Islet of Langerhans (tissue), 1 donor: ENCODE measurements around the gene NHSL1.

Source experiments
- FAIRE-seq: peaks from one replicate; lab custom pipeline; 2011; peaks lifted over from hg19 to GRCh38; lab: Jason Lieb, UNC

NHSL1 gene

DNA sequence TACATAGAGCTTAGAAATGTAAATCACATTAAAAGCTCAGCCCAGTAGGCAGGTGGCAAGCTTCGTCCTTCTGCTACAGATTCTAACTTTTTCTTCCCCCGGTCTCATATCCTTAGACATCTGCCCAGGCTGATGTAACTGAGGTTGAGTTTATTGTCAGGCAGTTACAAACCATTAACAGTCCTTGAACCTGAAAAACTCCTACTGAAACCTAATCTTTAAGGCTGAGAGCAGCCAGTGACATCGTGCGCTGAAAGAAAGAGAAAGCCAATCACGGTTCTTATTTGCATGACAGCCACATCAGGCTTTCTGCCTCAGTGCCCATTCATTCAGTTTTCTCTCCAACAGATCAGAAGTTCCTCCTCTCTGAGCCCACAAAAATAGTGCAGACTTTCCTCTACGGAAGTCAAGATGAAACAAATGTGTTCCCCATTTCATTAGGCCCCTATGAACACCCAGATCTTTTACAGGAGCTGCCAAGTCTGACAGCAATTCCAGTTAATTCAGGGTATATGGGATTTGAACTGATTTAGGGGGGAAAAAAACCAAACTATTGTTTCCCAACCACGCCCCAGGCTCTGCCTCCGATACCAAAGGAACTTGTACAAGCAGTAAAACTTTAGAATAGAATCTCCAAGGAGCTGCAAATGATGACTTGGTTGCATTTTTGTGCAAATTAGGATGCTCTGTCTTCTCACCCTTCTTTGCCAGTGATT lies at the start of gene NHSL1:
Gene NHSL1, minus strand, starts transcription at position 192 of the 716 bp plus-strand sequence. CDS start 204 bp downstream, outside the sequence.
- FAIRE-seq: peak; percentile 84

DNA sequence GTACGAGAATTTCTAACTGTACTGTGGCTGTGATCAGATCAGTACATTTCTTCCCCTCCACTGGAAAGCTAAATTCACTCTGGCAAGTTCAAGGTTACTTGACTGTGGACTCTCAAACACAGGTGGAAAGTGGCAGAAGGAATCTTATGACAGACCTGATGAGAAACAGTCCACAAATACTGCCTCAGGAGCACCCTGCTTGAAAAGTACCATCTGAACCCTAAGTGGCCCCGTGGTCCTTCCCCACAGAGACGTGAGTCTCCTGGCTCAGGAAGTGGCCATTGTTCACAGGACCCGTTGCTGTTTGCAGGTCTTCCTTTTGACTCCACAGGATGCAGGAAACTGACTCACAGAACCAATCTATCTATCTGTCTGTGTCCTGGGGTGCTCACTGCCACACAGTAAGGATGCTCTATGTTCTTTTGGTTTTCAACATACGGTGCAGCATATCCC lies 47.5 kb upstream of the NHSL1 start:
- no peak for FAIRE-seq

DNA sequence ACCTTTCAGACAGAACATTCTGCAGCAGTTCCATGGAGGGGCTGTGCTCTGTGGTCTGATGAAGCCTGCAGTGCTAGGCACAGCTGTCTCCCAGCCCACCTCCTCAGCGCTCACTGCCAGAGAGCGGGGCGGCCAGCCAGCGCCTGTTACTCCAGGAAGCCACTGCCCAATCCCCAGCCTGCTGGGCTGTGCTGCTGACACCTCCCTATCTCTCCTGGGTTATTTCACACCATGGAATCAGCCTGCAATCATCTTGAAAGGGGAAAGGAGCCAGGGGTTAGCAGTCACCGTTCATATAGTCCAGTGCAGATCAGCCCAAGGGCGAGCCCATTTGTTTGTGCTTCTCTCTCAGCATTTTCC lies 46.3 kb upstream of the NHSL1 start:
- no peak for FAIRE-seq

DNA sequence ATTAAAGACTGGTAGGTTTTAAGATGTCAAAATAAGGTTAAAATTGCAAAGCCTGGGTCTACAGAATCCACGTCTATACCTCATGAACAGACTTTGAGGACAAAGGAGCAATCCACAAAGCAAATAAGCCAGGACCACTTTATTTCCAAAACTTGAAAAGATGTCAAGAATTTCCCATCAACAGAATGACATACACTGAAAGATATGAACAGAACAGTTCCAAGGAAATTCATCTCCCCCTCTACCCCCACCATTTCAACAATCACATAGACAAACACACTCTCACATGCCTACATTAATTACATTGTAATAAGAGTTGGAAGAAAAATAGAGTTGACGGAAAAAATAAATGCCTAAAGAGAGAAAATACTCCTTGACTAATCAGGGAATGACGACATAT lies 45.2 kb upstream of the NHSL1 start:
- FAIRE-seq: no peak

DNA sequence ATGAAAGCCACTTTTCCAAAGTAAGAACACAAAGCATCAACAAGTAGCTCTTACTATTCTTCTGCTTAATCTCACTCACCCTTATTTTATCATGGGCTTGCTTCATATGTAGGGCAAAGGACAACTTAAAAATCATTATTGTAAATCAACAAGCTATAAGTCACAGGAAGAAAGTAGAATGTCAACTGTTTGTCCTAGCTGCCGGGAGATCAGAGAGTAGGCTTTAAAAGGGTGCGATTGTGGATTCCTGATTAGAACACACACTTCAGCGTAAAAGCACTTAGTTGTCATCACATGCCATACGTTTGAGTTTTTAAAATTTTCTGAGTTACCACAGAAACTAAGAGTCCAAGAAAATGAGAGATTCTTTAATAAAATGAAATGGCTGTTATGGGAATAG lies 44.4 kb upstream of the NHSL1 start:
- no peak for FAIRE-seq

DNA sequence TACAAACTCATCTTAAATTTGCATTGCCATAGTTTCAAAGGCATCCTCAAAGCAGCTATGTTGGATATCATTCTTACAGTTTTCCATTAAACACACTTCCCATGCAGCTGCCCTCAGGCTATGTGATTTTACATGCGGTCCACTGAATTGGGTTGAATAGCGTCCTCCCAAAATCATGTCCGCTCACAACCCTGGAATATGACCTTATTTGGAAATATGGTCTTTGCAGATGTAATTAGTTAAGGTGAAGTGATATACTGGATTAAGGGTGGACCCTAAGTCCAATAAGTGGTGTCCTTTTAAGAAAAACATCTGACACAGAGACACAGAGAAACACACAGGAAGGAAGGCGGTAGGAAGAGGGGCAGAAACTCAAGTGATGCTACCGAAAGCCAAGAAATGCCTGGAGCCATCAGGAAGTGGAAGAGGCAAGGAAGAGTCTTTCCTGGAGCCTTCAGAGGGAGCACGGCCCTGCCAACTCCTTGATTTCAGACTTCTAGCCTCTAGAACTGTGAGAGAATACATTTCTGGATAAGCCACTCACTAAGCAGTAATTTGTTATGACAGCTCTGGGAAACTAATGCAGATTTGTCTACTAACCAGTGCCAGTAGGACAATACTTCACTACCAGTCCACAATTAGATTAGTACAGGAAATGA lies 42.7 kb upstream of the NHSL1 start:
- no peak for FAIRE-seq

DNA sequence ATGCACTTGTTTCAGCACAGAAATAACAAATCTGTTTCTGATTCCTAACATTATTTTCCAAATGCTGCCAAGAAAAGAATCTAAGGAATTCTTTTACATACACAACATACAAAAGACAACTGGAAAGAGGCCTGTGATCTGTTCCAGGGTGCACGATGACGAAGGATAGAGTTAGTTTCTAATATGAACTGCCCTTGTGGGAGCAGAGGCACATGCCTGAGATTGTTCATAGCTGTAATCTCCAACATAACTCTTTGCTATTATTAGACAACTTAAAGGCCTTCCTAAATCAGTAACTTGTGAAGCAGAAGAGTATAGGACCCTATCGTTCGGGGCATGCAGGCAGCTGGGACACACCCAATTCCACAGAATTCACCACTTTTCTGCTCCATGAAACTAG lies 41.2 kb upstream of the NHSL1 start:
- no peak for FAIRE-seq

DNA sequence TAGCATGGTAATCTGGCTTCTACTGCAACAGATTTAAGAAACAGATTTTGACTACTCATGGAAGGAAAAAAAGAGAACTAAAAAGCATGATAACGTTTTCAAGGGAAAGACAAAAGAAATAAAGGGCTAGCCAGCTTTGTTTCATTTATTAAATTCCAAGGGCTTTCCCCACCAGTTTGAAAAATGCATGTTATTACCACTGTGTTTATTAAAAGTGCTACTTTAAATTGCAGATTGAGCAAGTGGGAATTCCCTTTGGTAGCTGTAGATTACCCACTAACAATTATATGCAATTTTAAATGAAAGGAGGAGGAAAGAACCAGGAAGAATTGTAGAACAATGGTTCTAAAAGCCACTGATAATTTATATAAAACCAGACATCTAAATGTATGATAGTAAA lies 40.6 kb upstream of the NHSL1 start:
- FAIRE-seq: no peak

- no peak for FAIRE-seq
Observed at GRCh38 chr6:138538390-138539031, 39.2 kb upstream of the NHSL1 start.

DNA sequence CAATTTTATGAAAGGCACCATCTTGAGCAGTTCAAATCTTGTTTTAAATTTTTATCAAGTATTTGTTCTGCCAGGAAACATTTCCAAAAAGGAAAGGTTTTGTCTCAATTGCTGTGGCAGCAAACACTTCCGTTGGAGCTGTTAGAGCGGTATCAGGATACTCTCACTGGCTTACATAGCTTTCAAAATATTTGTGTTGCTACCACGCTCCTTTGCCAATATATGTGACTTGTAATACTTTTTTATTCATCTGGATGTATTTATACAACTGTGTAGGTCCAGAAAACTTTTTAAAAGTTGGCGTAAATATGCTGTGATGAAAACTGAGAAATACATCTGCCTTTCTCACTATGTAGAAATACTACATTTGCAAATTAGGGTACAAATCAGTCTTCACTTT lies 37.8 kb upstream of the NHSL1 start:
- no peak for FAIRE-seq

DNA sequence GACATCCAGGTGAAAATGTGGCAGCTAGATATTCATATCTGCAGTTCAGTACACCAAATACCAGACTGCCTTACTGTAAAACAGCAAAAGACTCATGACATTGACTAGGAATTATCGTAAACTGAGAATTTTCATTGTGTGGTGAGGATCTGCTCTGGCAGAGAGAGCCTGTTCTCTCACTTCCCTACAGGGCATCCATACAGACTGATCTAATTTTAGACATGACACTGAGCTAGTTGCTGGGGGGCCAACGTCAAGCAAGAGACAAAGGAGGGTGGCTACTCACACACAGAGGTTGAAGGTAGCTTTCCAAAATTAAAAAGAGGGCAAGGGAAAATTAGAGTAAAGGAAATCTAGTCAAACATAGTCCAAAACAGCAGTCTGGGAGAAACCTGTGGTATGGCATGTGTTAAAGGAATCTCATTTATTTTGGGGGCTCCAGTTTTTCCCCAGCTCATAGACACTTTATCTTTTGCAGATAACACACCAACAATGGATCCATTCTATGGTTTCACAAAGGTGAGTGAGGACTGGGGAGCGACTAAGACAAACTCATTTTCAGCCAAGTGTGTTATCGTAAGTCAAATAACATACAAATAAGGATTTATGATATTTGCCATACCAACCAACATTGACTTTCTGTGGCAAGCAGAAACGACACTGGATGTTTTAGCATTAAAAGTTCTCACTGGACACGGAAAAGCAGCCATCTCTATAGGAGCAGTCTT lies 36.6 kb upstream of the NHSL1 start:
- no peak for FAIRE-seq

DNA sequence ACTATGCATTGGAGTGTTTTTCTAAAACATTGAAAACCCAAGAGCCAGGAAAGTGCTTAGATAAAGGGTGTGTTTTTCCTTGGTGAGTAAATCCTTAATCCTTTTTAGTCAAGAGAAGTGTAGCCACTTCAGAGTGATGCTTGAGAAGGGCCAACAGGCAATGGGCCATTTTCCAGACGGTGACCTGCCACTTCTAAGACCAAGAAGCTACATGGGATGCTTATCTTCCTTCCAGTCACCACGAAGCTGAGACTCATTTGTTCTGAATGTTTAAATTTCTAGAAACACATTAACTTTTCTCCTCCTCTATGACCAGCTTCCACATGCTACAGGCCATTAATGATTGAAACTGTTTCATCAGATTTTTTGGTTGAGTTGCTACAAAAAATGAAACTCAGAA lies 34.4 kb upstream of the NHSL1 start:
- FAIRE-seq: no peak

- no peak for FAIRE-seq
Observed at GRCh38 chr6:138531387-138531786, 32.1 kb upstream of the NHSL1 start.

- FAIRE-seq: no peak
Observed at GRCh38 chr6:138529478-138529877, 30.2 kb upstream of the NHSL1 start.

- no peak for FAIRE-seq
Observed at GRCh38 chr6:138528956-138529355, 29.7 kb upstream of the NHSL1 start.

DNA sequence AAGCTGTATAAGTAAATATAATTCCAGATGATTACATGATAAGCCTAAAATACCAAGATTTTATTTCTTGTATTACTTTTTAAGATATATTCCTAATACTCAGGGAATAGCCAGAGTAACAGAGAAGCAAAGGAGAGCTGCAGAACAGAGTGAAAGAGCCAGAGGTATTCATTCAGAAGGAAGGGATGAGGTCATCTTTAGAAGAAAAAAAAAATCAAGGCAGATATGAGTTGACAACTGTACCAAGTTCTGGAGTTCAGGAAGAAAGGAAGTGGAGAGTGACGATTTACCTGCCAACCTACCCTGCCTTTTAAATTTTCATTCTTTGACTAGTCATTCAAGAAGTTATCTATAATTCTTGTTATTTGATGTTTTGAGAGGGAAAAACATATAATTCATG lies 28.8 kb upstream of the NHSL1 start:
- no peak for FAIRE-seq

DNA sequence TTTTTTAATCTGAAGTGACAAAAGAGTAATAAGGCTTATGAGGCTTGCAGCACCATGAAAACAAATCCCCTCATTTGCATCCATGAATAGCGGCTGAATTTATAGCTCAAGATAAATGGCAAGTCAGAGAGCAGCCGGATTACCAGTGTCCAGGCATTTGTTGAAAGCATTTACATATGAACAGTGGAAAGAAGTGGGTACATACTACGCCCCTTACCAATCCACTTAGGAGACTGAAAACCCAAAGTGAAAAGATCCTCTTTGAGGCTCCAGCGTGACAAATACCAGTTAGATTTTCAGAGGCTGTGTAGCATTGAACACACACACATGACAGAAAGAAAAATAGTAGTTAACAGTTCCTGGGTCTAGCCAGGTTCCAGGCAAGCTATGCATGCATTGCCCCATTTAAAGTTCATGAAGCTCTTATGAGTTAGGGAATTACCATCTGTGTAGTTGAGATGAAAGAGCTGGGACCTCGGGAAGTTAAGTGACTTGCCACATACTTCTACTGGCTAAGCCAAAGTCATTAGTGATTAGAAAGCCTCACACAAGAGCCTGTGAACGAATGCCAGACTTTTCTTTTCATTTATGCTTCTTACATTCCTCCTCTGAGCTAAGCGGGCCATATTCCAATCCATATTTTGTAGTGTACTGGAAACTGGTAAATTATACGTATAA lies 28.3 kb upstream of the NHSL1 start:
- no peak for FAIRE-seq

- FAIRE-seq: no peak
Observed at GRCh38 chr6:138526822-138527235, 27.5 kb upstream of the NHSL1 start.

DNA sequence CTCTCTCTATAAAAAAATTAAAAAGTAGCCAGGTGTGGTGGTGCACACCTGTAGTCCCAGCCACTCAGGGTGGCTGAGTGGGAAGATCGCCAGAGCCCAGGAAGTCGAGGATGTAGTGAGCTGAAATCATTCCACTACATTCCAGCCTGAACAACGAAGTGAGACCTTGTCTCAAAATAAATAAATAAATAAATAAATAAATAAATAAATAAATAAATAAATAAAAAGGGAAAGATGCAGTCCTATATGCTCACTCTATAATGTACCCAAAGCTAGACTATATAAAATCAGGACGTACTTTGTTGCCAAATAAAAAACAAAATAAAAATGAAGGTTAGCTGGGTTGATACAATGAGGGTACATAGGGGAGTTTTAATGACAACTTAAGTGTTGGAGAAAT lies 26.1 kb upstream of the NHSL1 start:
- no peak for FAIRE-seq

DNA sequence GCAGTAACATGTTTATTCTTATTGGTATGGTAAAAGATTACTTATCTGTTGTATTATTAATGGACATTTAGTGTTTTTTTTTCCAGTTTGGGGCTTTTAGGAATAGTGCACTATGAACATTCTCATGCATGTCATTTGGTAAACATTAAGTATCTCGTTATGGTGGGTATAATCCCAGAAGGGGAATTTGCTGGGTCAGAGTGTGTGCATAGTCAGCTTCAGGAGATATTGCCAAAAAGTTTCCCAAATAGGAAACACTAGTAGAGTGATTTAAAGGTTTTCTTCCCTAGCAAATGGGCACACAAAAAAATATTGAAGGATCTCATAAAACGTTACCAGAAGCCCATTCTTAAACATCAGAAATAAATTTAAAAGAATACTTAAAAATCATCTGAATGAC lies 25.2 kb upstream of the NHSL1 start:
- FAIRE-seq: no peak

DNA sequence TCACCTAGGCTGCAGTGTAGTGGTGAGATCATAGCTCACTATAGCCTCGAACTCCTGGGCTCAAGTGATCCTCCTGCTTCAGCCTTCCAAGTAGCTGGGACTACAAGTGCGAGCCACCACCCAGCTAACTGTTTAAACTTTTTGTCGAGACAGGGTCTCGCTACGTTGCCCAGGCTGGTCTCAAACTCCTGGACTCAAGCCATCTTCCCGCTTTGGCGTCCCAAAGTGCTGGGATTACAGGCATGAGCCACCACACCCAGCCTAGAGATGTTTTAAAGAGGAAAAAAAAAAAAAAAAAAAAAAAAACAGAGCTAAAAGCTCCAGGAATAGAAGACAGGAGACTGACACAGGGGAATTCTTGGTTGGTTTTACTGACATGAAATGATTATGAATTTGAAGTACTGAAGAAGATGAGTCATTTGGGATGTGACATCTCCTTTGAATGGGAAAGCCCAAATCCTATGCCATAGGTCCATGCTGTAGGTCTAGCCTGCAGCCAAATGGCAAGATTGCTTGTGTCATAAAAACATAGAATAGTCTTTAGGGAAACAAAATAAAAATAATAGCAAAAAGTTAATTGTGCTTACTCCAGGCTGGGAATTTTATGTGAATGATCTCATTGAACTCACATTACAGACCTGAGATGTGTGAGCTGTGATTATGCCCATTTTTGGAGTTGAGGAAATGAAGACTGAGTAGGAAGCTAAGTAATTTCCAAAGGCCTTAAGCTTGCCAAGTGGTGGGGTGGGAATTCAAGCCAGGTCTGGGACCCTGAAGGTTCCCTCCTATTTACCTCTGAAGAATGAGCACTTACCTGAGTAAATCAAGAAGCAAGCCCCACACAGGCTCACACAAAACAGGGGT lies 24.3 kb upstream of the NHSL1 start:
- FAIRE-seq: no peak
